Keratinocyte (primary cell): Measurements from ENCODE around the gene PLS1. TPM values are rescaled to one million over a fixed set of nuclear protein-coding genes. Genes with fewer than 3 reads are reported as not detected.

Experiments
- DNase-seq: peaks from one replicate; pipeline ENCODE4 v3.0.0-alpha.2; 2011; ENCODE audit warnings: low read depth, missing footprints, low spot score
- FAIRE-seq: peaks from 2 replicates; lab custom pipeline; 2011; peaks lifted over from hg19 to GRCh38; lab: Jason Lieb, UNC
- H2AFZ ChIP-seq: 2 replicates; pipeline ENCODE4 v1.6.0; 2012; ENCODE audit warnings: low read length, control low read depth, inconsistent platforms; ENCODE audit not compliant: control insufficient read depth
- H3K27ac ChIP-seq: 2 replicates; pipeline ENCODE4 v1.5.1; 2011; ENCODE audit warnings: low read length; ENCODE audit not compliant: control insufficient read depth, insufficient read depth
- H3K27me3 ChIP-seq: 3 replicates; pipeline ENCODE4 v1.6.0; 2011; ENCODE audit warnings: low read length; ENCODE audit not compliant: control insufficient read depth, insufficient read depth; ENCODE audit errors: extremely low read depth
- H3K36me3 ChIP-seq, 2 experiments: 2 replicates in 1 of 2; 3 replicates in 1 of 2; pipeline ENCODE4 v1.5.1; 2011; ENCODE audit warnings: low read length in 2 of 2, mild to moderate bottlenecking in 1 of 2; ENCODE audit not compliant: control insufficient read depth in 2 of 2, insufficient read depth in 2 of 2; ENCODE audit errors: extremely low read depth in 1 of 2
- H3K4me1 ChIP-seq: 3 replicates; pipeline ENCODE4 v1.5.1; 2011; ENCODE audit warnings: low read length; ENCODE audit not compliant: control insufficient read depth, insufficient read depth; ENCODE audit errors: extremely low read depth
- H3K4me2 ChIP-seq: 3 replicates; pipeline ENCODE4 v1.6.0; 2011; ENCODE audit warnings: low read depth, low read length; ENCODE audit not compliant: control insufficient read depth, insufficient read depth; ENCODE audit errors: extremely low read depth
- H3K4me3 ChIP-seq, 3 experiments: fragments of 200-600 bp in 1 of 3; sonication (generic) in 1 of 3; 2 replicates in 2 of 3; 3 replicates in 1 of 3; pipeline ENCODE4 v1.5.1; 2011 to 2016; ENCODE audit warnings: low read length in 3 of 3, mild to moderate bottlenecking in 3 of 3, control low read depth in 2 of 3, inconsistent platforms in 1 of 3, low read depth in 1 of 3, mixed read lengths in 1 of 3, mixed run types in 1 of 3, moderate library complexity in 1 of 3; ENCODE audit not compliant: control insufficient read depth in 2 of 3, insufficient read depth in 2 of 3; ENCODE audit errors: extremely low read depth in 1 of 3
- H3K79me2 ChIP-seq: 2 replicates; pipeline ENCODE4 v1.6.0; 2012; ENCODE audit warnings: low read length; ENCODE audit not compliant: control insufficient read depth, insufficient read depth
- H3K9ac ChIP-seq: 3 replicates; pipeline ENCODE4 v1.6.0; 2011; ENCODE audit warnings: low read length; ENCODE audit not compliant: control insufficient read depth, insufficient read depth; ENCODE audit errors: extremely low read depth
- H3K9me1 ChIP-seq: 3 replicates; pipeline ENCODE4 v1.6.0; 2011; ENCODE audit warnings: low read length; ENCODE audit not compliant: control insufficient read depth, insufficient read depth; ENCODE audit errors: extremely low read depth
- H3K9me3 ChIP-seq: 2 replicates; pipeline ENCODE4 v1.5.1; 2012; ENCODE audit warnings: low read depth, low read length; ENCODE audit not compliant: control insufficient read depth
- H4K20me1 ChIP-seq: 3 replicates; pipeline ENCODE4 v1.6.0; 2011; ENCODE audit warnings: low read length; ENCODE audit not compliant: control insufficient read depth, insufficient read depth; ENCODE audit errors: extremely low read depth
- CTCF ChIP-seq, 3 experiments: IDR thresholded peaks in 1 of 3; conservative IDR thresholded peaks in 1 of 3; optimal IDR thresholded peaks in 1 of 3; 2 replicates in 2 of 3; 3 replicates in 1 of 3; pipeline versions ENCODE3 to v1.5.1; 2011; ENCODE audit warnings: low read length in 3 of 3, mild to moderate bottlenecking in 3 of 3, moderate library complexity in 2 of 3, control low read depth in 1 of 3, inconsistent platforms in 1 of 3; ENCODE audit not compliant: insufficient read depth in 2 of 3; ENCODE audit errors: extremely low read depth in 1 of 3
- EZH2 ChIP-seq: IDR thresholded peaks from one replicate; pipeline ENCODE4 v1.6.1; 2012; ENCODE audit warnings: inconsistent platforms, mild to moderate bottlenecking, low read length, moderate library complexity
- dilution Hi-C: fragments of 300-500 bp; cut with MboI; formaldehyde crosslinking; loops from one replicate; pipeline ENCODE4 v1.7.0; 2020; ENCODE audit warnings: low sequenced_read_pairs; ENCODE audit not compliant: extremely low pct_ligation_motif_present
- polyA plus RNA-seq, 5 experiments: library from polyadenylated mRNA; depleted of rRNA in 3 of 5; stranded (reverse) in 3 of 5; stranded (forward) in 1 of 5; unstranded in 1 of 5; fragments of >200 nt; gene quantifications; 1 replicate in 1 of 5; 2 replicates in 3 of 5; 3 replicates in 1 of 5; pipeline versions ENCODE4 v1.2.1 to v1.2.3, GENCODE V29; 2011 to 2012; ENCODE audit warnings: missing spikeins in 2 of 5, low read depth in 1 of 5, low replicate concordance in 1 of 5

Gene PLS1
- polyA plus RNA-seq, 1 donor (not counting 4 experiments of a cell fraction or from before 2014, with no cell fraction given) = 13.9 TPM

GRCh38 chr3:142553741-142554140, 42.5 kb upstream of the PLS1 start:
- Histone ChIP-seq H3K9me1 (no peaks in the 10 kb centered on the region), H3K4me3 (no peak overlapping the region), H3K9ac (no peak overlapping the region), H3K79me2 (no peaks in the 10 kb centered on the region), H3K27ac (no peak overlapping the region), H2AFZ (no peak overlapping the region), H4K20me1 (no peaks in the 10 kb centered on the region), H3K4me1 (no peaks in the 10 kb centered on the region), H3K27me3 (no peaks in the 10 kb centered on the region), H3K9me3 (no peaks in the 10 kb centered on the region), H3K4me2 (no peak overlapping the region), H3K36me3 (peaks cover 5 to 6% of the 10 kb centered on the region in 2 experiments)
- FAIRE-seq (no peak), DNase-seq (no peak)
- no peak for TF ChIP-seq EZH2
- TF ChIP-seq CTCF (optimal IDR thresholded peaks at IDR 0.05 in 1 of 3, IDR thresholded peaks at IDR 0.05 in 1 of 3, conservative IDR thresholded peaks at IDR 0.05 in 1 of 3; ENCODE audit: extremely low read depth in 1 of 3, insufficient read depth in 2 of 3, low read length in 3 of 3) = no peak
- dilution Hi-C loops = no loop called here

DNA sequence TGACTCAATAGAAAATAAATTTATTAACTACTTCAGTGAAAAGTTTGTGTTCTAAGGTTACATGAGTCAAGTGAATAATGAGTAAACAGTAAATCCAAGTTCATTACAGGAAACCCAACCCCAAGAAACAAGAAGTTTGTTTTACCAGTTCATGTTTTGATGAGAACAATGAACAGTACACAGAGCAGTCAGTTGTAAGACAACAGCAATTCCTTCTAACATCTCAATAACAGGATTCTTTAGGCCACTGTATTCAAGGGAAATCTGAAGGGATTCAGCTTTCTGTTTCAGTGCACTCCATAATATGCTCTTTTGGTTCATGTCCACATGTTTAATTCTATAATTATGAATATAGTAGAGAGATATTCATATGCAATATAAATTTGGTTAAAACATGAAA, 36.1 kb upstream of the PLS1 start:
- no peak overlapping the region for H2AFZ ChIP-seq
- no peaks in the 10 kb centered on the region for H3K27me3 ChIP-seq
- no peaks in the 10 kb centered on the region for H3K9me3 ChIP-seq
- no peak overlapping the region for H3K4me2 ChIP-seq
- peaks cover 3 to 13% of the 10 kb centered on the region in 2 experiments for H3K36me3 ChIP-seq
- no peaks in the 10 kb centered on the region for H3K79me2 ChIP-seq
- no peak overlapping the region for H3K4me3 ChIP-seq
- H3K4me1 ChIP-seq = no peaks in the 10 kb centered on the region
- H3K9ac ChIP-seq = no peak overlapping the region
- no peaks in the 10 kb centered on the region for H3K9me1 ChIP-seq
- TF ChIP-seq CTCF (optimal IDR thresholded peaks at IDR 0.05 in 1 of 3, IDR thresholded peaks at IDR 0.05 in 1 of 3, conservative IDR thresholded peaks at IDR 0.05 in 1 of 3; ENCODE audit: extremely low read depth in 1 of 3, insufficient read depth in 2 of 3, low read length in 3 of 3) (no peak), EZH2 (no peak)
- no peak overlapping the region for H3K27ac ChIP-seq
- no peaks in the 10 kb centered on the region for H4K20me1 ChIP-seq
- dilution Hi-C loops = no loop called here
- FAIRE-seq (no peak), DNase-seq (no peak)
